Measurements from ENCODE around the gene SLC9A3.

GRCh38 chr5:516338-516925 lies 7.8 kb downstream of the SLC9A3 start:
- no peak for TF ChIP-seq CTCF (IDR thresholded peaks at IDR 0.05)
- no peak for TF ChIP-seq POLR2AphosphoS5 (IDR thresholded peaks at IDR 0.05)
- no peak for TF ChIP-seq POLR2A (IDR thresholded peaks at IDR 0.05)

Data from transverse colon (tissue), 4 donors.